HG03108 (cell line): Measurements from ENCODE around the gene TEX51.
A peak's percentile ranks its signal among the peaks of the same experiment; 100 is the strongest.

Source experiments
- ATAC-seq: cut with Tn5 transposase; IDR thresholded peaks from one replicate; pipeline ENCODE4 v1.9.1; 2021; ENCODE audit warnings: moderate library complexity; ENCODE audit not compliant: unreplicated experiment

Gene TEX51

GRCh38 chr2:126878601-126879000, 20.1 kb upstream of the TEX51 start:
- no peak for ATAC-seq

GRCh38 chr2:126879348-126880298, 19.1 kb upstream of the TEX51 start:
- no peak for ATAC-seq

DNA sequence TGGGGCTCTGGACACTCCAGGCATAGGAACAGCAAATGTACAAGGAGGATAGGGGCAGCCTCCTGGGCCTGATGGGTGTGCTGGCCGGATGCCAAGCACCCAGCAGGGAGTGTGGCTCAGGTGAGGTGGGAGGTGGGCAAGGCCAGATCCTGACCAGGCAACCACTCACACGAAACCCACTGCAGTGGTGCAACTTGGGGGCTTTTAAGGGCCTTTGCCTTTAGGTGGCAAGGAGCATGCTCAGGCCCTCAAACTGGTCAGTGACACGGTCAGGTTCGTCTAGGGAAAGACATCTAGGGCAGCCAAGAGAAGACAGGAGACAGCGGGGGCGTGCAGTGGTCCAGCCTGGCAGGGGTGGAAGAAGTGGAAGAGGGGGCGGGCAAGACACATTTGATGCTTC, 18.4 kb upstream of the TEX51 start:
- ATAC-seq = no peak

GRCh38 chr2:126880817-126881216, 17.9 kb upstream of the TEX51 start:
- no peak for ATAC-seq

GRCh38 chr2:126881591-126881990, 17.1 kb upstream of the TEX51 start:
- ATAC-seq = no peak

- ATAC-seq = no peak
These were observed 16.5 kb upstream of the TEX51 start for GRCh38 chr2:126882181-126882580.

GRCh38 chr2:126882736-126883665, 15.7 kb upstream of the TEX51 start:
- ATAC-seq = no peak

DNA sequence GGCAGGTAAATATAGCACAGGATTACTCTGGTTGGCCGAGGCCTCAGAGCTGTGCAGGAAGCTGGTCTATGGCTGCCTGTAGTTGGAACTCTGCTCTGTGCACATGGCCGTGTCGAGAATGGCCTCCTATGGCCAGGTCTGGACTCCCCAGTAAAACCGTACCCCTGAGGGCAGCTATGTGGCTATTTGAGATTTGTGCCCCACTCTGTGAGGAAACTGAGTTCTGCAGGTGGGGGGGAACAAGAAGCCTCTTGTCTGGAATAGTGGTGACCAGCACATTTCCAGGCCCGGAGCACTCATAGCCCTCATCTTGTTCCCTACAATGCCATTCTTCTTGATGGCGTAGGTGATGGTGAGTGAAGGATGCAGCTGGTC, 15.0 kb upstream of the TEX51 start:
- ATAC-seq = no peak

- ATAC-seq = no peak
These were observed 13.6 kb upstream of the TEX51 start for GRCh38 chr2:126884861-126885750.

- ATAC-seq = no peak
These were observed 12.9 kb upstream of the TEX51 start for GRCh38 chr2:126885751-126886210.

DNA sequence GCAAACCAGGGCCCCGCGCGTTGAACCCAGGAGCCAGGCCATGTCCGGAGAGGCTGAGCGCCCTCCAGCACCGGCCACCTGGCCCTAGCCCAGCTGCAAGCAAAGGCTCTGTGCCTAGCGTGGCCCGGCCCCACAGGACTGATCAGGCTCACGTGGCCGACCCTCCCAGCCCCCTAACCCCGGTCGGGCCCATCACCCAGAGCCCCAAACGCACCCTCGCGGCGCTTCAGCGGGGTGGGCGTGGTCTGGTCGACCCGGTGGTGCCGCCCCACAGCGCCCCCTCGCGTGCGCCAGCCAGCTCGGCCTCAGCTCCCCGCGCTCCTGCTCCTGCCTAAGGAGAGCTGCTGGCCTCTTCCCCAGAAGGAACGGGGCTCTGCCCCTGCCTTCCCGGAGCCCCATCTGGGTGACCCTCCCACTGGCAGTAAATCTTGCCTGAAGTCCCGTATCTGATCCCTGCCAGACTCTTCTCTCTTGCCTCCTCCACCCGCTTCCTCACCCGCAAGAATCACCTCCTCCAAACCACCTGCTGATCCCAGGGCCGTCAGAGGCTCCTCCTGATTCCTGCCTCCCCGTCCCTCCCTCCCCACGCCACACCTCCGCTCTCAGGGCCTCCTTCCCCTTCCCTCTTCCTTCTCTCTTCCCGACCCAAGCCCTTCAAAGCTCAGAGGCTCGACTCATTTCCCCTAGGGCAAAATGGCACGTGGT, 12.3 kb upstream of the TEX51 start:
- ATAC-seq = peak; percentile 71

DNA sequence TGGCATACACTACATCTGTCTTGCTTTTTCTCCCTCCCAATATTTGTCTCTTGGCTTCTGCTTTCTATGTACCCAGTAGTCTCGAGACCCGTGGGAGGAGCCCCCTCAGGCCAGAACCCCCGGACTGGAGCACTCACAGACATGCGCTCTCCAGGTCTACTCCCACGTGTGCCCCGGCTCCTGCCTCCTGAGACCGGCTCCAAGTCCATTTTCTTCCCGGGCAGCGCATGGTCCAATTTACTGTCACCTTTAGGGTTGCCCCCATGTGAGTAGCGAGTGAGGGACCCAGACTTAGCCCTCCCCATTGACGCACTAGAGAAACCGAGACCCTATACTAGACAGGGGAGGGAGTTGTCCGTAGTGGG, 11.8 kb upstream of the TEX51 start:
- ATAC-seq = no peak

- no peak for ATAC-seq
These were observed 11.2 kb upstream of the TEX51 start for GRCh38 chr2:126887506-126887905.

- ATAC-seq = no peak
These were observed 10.6 kb upstream of the TEX51 start for GRCh38 chr2:126888046-126888445.

DNA sequence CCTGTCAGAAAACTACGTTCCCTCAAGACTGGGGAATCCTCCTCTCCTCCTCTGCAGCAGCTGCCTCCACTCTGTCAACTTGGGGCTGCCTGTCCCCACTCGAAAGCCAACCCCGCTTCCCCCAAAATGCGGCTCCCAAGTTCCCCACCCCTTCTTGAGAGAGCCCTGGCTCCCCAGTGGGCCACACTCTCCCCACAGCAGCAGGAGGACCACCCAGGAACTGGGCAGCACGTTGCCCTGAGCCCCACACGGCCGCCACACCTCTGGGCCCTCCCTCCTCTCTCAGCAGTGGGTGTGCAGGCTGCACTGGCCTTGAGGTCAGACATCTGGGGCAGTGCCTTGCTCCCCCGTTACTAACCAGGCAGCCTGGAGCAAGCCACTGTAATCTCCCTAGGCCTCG, 9.6 kb upstream of the TEX51 start:
- no peak for ATAC-seq

DNA sequence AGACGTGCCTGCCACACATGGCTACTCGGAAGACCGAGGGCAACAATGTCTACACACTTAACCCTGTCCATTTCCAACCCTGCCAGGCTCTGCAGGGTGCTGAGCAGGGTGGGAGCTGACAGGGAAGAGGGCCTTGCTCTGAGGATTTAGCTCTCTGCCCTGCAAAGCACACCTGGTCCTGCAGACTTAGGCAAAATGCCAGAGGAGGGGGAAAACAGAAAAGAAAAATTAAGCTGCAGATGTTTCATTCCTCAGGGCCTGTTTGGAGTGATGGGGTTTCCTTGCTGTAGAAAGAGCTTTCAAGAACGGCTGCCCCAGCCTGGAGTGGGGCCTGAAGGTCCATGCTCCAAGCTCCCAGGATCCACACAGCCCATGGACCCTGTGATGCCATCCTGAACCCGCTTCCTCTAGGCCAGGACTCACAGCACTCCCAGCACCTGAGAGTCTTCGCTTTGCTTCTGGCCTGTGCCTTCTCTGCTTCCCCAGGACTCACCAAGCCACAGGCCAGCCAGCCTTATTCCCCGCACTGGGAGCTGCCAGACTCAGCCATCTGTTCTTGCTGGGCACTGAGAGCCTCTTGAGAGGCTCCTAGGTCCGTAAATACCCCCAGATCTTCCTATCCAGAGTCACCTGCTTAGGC, 9.1 kb upstream of the TEX51 start:
- ATAC-seq = no peak

GRCh38 chr2:126890136-126890510, 8.6 kb upstream of the TEX51 start:
- ATAC-seq = no peak

- ATAC-seq = no peak
These were observed 7.9 kb upstream of the TEX51 start for GRCh38 chr2:126890551-126891450.
